Tibial artery (tissue), 4 donors: Measurements from ENCODE around the gene SLC9A3.

Source experiments
- DNase-seq, 2 donors: peaks; one replicate each; pipeline ENCODE4 v3.0.0-alpha.2; 2019
- H3K27ac ChIP-seq, 2 donors: fragments of 200-600 bp; sonication (generic) in 1 of 2; 1 replicate in 1 of 2; 2 replicates in 1 of 2; pipeline ENCODE4 v1.5.1; 2018 to 2019; ENCODE audit warnings: mild to moderate bottlenecking in 1 of 2
- H3K27me3 ChIP-seq, 2 donors: fragments of 200-600 bp; sonication (generic) in 1 of 2; one replicate each; pipeline versions ENCODE4 v1.5.1 to v1.6.0; 2016 to 2019
- H3K36me3 ChIP-seq, 3 donors: fragments of 200-600 bp; sonication (generic) in 2 of 3; one replicate each; pipeline ENCODE4 v1.5.1; 2016 to 2019; ENCODE audit warnings: mild to moderate bottlenecking in 2 of 3
- H3K4me1 ChIP-seq, 4 donors: fragments of 200-600 bp; sonication (generic) in 2 of 4; 1 replicate in 3 of 4; 2 replicates in 1 of 4; pipeline ENCODE4 v1.5.1; 2016 to 2019
- H3K4me3 ChIP-seq, 2 donors: fragments of 200-600 bp; sonication (generic) in 1 of 2; 1 replicate in 1 of 2; 2 replicates in 1 of 2; pipeline ENCODE4 v1.5.1; 2018 to 2019; ENCODE audit warnings: mild to moderate bottlenecking in 2 of 2
- H3K9me3 ChIP-seq, 3 donors: fragments of 200-600 bp; sonication (generic) in 1 of 3; one replicate each; pipeline ENCODE4 v1.5.1; 2016 to 2019
- intact Hi-C: fragments of 100-400 bp; cut with DNase I; formaldehyde crosslinking; loops from one replicate; pipeline ENCODE4 v1.15.0; 2023; ENCODE audit warnings: low total_unique reads
- TF ChIP-seq, protein P1 (sequence below), 2 experiments: fragments of 200-600 bp in 1 of 2; fragments of 450-650 bp in 1 of 2; IDR thresholded peaks; one replicate each; pipeline ENCODE4 v1.5.1; 2017 to 2019; ENCODE audit warnings: antibody characterized with exemption in 2 of 2, mild to moderate bottlenecking in 1 of 2, moderate library complexity in 1 of 2

Gene SLC9A3

DNA sequence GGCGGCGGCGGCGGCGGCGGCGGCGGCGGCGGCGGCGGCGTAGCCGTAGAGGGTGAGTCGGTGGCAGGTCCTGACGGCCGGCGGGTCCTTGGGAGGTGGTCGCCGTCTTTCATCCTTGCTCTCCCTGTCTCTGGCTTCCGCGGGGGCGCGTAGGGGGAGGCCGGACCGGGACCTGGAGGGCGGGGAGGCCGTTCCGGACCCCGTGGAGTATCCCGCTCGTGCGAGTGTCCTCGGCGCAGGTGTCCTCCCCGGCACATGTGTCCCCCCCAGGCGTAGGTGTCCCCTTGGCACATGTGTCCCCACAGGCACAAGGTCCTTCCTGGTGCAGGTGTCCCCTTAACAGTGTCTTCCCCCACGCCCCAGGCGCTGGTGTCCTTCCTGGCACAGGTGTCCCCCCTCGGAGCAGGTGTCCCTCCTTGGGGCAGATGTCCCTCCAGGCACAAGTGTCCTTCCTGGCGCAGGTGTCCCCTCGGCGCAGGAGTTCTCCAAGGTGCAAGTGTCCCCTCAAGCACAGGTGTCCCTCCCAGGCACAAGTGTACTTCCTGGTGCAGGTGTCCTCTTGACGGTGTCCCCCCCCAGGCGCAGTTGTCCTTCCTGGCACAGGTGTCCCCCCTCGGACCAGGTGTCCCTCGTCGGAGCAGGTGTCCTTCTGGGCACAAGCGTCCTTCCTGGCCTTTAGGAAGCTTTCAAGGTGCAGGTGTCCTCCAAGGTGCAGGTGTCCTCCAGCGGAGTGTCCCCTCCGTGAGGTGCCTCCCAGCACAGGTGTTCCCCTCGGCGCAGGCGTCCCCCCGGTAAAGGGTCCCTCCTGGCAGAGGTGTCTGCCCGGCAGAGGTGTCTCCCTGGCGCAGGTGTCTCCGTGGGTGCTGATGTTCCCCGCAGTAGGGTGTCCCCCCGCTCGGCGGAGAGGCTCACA, 80.8 kb downstream of the SLC9A3 start:
- Histone ChIP-seq H3K4me1 (peaks cover 0 to 26% (median 17%) of the 10 kb centered on the region in 4 donors), H3K36me3 (peaks cover 14 to 29% (median 22%) of the 10 kb centered on the region in 3 donors), H3K27me3 (peaks cover 0 to under 1% of the 10 kb centered on the region in 2 donors), H3K9me3 (no peaks in the 10 kb centered on the region), H3K27ac (peak overlapping the region; percentile 78 to 94), H3K4me3 (peak overlapping the region; percentile 75 to 99)
- peak; percentile 18 to 68 for DNase-seq
- TF ChIP-seq, protein P1, sequence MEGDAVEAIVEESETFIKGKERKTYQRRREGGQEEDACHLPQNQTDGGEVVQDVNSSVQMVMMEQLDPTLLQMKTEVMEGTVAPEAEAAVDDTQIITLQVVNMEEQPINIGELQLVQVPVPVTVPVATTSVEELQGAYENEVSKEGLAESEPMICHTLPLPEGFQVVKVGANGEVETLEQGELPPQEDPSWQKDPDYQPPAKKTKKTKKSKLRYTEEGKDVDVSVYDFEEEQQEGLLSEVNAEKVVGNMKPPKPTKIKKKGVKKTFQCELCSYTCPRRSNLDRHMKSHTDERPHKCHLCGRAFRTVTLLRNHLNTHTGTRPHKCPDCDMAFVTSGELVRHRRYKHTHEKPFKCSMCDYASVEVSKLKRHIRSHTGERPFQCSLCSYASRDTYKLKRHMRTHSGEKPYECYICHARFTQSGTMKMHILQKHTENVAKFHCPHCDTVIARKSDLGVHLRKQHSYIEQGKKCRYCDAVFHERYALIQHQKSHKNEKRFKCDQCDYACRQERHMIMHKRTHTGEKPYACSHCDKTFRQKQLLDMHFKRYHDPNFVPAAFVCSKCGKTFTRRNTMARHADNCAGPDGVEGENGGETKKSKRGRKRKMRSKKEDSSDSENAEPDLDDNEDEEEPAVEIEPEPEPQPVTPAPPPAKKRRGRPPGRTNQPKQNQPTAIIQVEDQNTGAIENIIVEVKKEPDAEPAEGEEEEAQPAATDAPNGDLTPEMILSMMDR (IDR thresholded peaks at IDR 0.05): no peak
- intact Hi-C loops: no loop called here

DNA sequence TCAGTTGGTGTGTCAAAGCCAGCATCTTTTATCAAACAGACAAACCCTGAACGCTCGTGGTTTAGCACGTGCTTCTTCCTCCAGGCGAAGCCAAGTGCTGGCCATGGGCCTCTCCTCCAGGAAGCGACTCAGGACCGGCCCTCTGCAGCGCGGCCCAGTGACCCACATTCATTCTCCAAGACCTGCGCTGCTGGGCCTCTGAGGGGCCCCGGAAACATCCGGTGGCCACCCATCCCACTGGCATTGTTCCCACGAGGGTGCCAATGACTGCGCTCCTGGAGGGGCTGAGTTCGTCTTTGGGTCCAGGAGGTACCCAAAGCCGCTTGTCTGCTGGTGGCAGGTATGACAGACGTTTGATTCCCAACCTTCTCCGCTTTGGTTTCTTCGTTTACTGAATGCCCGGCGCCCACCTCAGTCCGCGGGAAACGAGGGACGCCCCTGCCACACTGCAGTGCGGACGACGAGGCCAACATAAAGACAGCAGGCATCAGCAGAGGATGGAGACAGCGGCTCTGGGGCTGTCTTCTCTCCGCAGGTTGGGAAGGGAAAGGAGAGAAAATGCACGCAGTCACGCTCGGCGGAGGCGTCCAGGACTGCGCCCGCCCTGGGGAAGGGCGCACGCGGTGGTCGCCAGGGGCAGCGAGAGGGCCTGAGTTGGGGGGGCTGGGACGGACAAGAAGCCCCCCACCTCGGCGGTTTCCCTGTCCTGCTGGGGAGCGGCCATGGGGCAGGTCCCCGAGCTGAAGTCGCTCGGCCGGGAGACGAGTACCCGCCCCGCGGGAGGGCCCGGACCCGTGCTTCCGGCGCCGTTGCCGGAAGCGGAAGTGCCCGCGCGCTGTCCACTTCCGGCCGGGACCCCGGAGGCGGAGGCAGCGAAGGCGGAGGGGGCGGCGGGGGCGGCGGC, 81.7 kb downstream of the SLC9A3 start, which contains the start of gene EXOC3:
EXOC3 (plus strand) TSS at position 842 of the 904 bp plus-strand sequence. CDS start 3,030 bp downstream, outside the sequence.
- intact Hi-C loops: no loop called here
- H3K36me3 ChIP-seq: peaks cover 6 to 20% (median 13%) of the 10 kb centered on the region in 3 donors

DNA sequence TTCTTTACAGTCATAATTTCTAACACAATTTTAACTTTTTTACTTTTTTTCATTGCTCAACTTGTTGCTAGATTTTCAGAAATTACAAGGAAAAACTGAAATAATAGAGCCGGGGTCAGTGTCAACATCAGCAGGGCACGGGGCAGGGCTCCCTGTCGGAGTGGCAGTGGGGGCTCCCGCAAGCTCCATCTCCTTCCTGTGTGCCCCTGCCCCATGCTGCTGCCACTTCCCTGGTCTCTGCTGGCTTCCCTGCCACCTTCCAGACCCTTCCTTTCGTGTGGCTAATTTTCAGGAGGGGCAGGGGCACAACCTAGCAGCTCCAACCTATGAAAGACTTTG, 82.3 kb downstream of the SLC9A3 start:
- TF ChIP-seq, protein P1 (IDR thresholded peaks at IDR 0.05): no peak
- Histone ChIP-seq H3K9me3 (no peaks in the 10 kb centered on the region), H3K36me3 (peaks cover under 1 to 13% (median 6%) of the 10 kb centered on the region in 3 donors), H3K27ac (no peak overlapping the region), H3K4me1 (peaks cover 0 to 23% (median 17%) of the 10 kb centered on the region in 4 donors), H3K4me3 (peak overlapping the region; percentile 75 to 99), H3K27me3 (peaks cover 0 to 13% of the 10 kb centered on the region in 2 donors)
- DNase-seq: no peak
- intact Hi-C loops: no loop called here

More for the DNA sequence above, 81.7 kb downstream of the SLC9A3 start, which contains the start of gene EXOC3:
- Histone ChIP-seq H3K27me3 (peaks cover 0 to 7% of the 10 kb centered on the region in 2 donors), H3K4me3 (peak within 1 kb of the TSS; percentile 75 to 99), H3K27ac (peak within 1 kb of the TSS; percentile 78 to 94), H3K9me3 (no peaks in the 10 kb centered on the region), H3K4me1 (peaks cover 0 to 23% (median 17%) of the 10 kb centered on the region in 4 donors)
- DNase-seq: peak; percentile 55 to 81
- TF ChIP-seq, protein P1 (IDR thresholded peaks at IDR 0.05): no peak

DNA sequence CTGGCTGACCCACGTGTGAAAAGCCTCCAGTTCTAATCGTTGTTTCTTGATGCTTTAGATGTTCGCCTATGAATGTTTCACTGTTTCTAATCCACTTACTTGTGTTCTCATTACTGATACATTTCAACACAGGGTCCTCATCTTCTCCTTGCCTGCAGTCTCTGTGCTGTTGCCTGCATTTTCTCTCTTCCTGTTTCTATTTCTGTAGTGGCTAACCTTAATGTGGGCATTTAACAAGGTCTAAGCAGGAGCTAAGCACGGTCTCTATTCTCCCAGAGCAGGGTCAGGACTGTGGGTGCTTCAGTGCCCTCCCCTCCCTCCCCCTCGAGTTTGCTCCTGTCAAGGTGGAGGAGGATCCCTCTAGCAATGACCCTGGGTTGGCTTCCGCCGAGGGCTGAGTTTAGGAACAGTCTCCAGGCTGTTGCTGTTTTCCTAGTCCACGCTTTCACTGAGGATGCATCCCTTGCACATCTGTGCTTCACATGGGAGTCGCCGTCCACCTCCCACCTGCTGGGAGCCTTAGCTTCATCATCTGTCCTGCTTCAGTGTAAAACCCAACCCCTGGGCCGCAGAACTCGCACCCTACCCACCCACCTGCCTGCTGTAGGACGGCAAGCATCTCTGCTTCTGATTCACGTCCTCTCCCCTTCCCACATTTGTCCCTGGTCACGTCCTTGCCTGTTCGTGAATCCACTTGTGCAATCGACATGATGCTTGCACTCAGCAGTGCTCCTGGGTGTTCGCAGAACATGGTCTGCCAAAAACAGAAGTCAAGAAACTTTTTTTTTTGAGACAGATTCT, 83.6 kb downstream of the SLC9A3 start:
- peaks cover 0 to 25% of the 10 kb centered on the region in 2 donors for H3K27me3 ChIP-seq
- peaks cover 0 to 23% (median 17%) of the 10 kb centered on the region in 4 donors for H3K4me1 ChIP-seq
- no peak overlapping the region for H3K27ac ChIP-seq
- peak in 1 of 2 donors; percentile 6 for DNase-seq
- intact Hi-C loops: no loop called here
- no peaks in the 10 kb centered on the region for H3K9me3 ChIP-seq
- H3K36me3 ChIP-seq: peaks cover 0 to under 1% (median 0%) of the 10 kb centered on the region in 3 donors
- TF ChIP-seq, protein P1 (IDR thresholded peaks at IDR 0.05): no peak
- H3K4me3 ChIP-seq: no peak overlapping the region
